Neutrophil (primary cell): ENCODE data around the gene FAM135A.
A peak's percentile ranks its signal among the peaks of the same experiment; 100 is the strongest.

ENCODE experiments used
- H3K27ac ChIP-seq: fragments of 200-600 bp; sonication (generic); 2 replicates; pipeline ENCODE4 v1.5.1; 2016; ENCODE audit warnings: mild to moderate bottlenecking, moderate library complexity
- H3K27me3 ChIP-seq: fragments of 200-600 bp; sonication (generic); 2 replicates; pipeline ENCODE4 v1.6.0; 2016; ENCODE audit warnings: mild to moderate bottlenecking
- H3K36me3 ChIP-seq: fragments of 200-600 bp; sonication (generic); 2 replicates; pipeline ENCODE4 v1.5.1; 2017
- H3K4me1 ChIP-seq, 2 experiments: fragments of 200-600 bp in 1 of 2; sonication (generic) in 1 of 2; 1 replicate in 1 of 2; 2 replicates in 1 of 2; pipeline versions ENCODE4 v1.5.1 to v1.6.1; 2013 to 2016; ENCODE audit warnings: low read depth in 1 of 2, low read length in 1 of 2, mild to moderate bottlenecking in 1 of 2, moderate library complexity in 1 of 2; ENCODE audit not compliant: control insufficient read depth in 1 of 2, insufficient read depth in 1 of 2
- H3K4me3 ChIP-seq, 2 experiments: fragments of 200-600 bp in 1 of 2; sonication (generic) in 1 of 2; 1 replicate in 1 of 2; 2 replicates in 1 of 2; pipeline ENCODE4 v1.5.1; 2013 to 2016; ENCODE audit warnings: low read depth in 1 of 2, low read length in 1 of 2, mild to moderate bottlenecking in 1 of 2, moderate library complexity in 1 of 2
- H3K9me3 ChIP-seq: fragments of 200-600 bp; sonication (generic); 2 replicates; pipeline ENCODE4 v1.5.1; 2016
- CTCF ChIP-seq: fragments of 200-600 bp; sonication (generic); IDR thresholded peaks from 2 replicates; pipeline ENCODE4 v1.5.1; 2016; ENCODE audit warnings: antibody characterized with exemption

The FAM135A gene

DNA sequence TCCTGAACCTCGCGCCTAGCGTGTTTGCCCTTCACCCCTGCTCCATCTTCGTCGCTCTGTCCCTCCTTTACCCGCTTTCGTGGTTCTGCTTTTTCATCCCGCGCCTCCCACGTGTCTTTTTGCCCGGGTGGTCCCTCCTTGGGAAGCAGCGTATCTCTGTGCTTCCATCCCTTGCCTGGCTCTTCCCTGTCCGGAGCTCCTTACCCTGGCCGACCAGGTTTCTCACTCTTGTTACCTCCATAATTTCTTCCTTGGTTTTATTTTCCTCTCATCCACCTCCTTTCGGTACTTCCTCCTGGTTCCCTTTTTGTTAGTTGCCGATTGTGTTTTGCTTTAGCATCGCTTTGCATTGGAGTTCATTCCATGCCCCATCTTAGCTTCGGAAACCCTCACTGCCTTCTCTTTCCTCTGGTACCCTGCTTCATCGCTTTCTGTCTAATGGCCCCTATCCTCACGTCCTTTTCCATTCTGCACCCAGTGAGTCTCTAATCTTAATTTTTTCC lies 735 bp downstream of the FAM135A start:
- peak overlapping the region; percentile 71 to 76 for H3K4me3 ChIP-seq
- no peaks in the 10 kb centered on the region for H3K9me3 ChIP-seq
- H3K36me3 ChIP-seq = no peaks in the 10 kb centered on the region
- H3K27ac ChIP-seq = peak overlapping the region; percentile 30
- H3K27me3 ChIP-seq = peaks cover 40% of the 10 kb centered on the region
- H3K4me1 ChIP-seq = peaks cover 11 to 13% of the 10 kb centered on the region in 2 experiments
- TF ChIP-seq CTCF = no peak

- H3K4me3 ChIP-seq = no peak overlapping the region
- no peaks in the 10 kb centered on the region for H3K9me3 ChIP-seq
- H3K4me1 ChIP-seq = peaks cover 11 to 13% of the 10 kb centered on the region in 2 experiments
- H3K27ac ChIP-seq = no peak overlapping the region
- no peak for TF ChIP-seq CTCF
- peaks cover 39% of the 10 kb centered on the region for H3K27me3 ChIP-seq
- no peaks in the 10 kb centered on the region for H3K36me3 ChIP-seq
These were observed 1.5 kb downstream of the FAM135A start for GRCh38 chr6:70414813-70415212.

GRCh38 chr6:70415247-70415646 lies 1.9 kb downstream of the FAM135A start:
- Histone ChIP-seq H3K27ac (no peak overlapping the region), H3K4me3 (no peak overlapping the region), H3K27me3 (peaks cover 36% of the 10 kb centered on the region), H3K4me1 (peaks cover 11 to 13% of the 10 kb centered on the region in 2 experiments), H3K9me3 (no peaks in the 10 kb centered on the region), H3K36me3 (no peaks in the 10 kb centered on the region)
- TF ChIP-seq CTCF = no peak

DNA sequence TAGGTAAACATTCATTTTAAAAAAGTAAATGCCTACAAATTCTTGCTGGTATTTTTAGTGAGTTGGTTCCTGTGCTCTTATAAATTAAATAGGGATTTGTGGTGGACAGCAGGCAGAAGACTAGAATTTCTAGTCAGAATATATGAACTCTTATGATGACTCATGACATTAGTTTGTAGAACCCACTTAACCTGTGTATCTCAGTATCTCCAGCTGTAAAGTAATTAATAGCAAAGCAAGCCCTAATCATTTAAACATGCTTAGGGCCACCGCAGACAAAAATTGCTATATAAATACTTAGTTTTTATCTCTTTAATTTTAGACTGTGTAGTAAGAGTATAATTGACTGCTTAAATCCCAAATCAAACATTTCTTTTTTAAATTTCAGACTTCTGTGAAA lies 2.4 kb downstream of the FAM135A start:
- no peaks in the 10 kb centered on the region for H3K36me3 ChIP-seq
- H3K9me3 ChIP-seq = no peaks in the 10 kb centered on the region
- peaks cover 11 to 13% of the 10 kb centered on the region in 2 experiments for H3K4me1 ChIP-seq
- no peak overlapping the region for H3K27ac ChIP-seq
- no peak for TF ChIP-seq CTCF
- peaks cover 32% of the 10 kb centered on the region for H3K27me3 ChIP-seq
- no peak overlapping the region for H3K4me3 ChIP-seq

GRCh38 chr6:70421509-70421908 lies 8.2 kb downstream of the FAM135A start:
- H3K4me1 ChIP-seq = no peaks in the 10 kb centered on the region
- H3K27ac ChIP-seq = no peak overlapping the region
- H3K36me3 ChIP-seq = no peaks in the 10 kb centered on the region
- no peak overlapping the region for H3K4me3 ChIP-seq
- TF ChIP-seq CTCF = no peak
- no peaks in the 10 kb centered on the region for H3K9me3 ChIP-seq
- no peaks in the 10 kb centered on the region for H3K27me3 ChIP-seq
